Neutrophil (primary cell): ENCODE data around the gene GRHL3.

Source experiments
- H3K27ac ChIP-seq: fragments of 200-600 bp; sonication (generic); 2 replicates; pipeline ENCODE4 v1.5.1; 2016; ENCODE audit warnings: mild to moderate bottlenecking, moderate library complexity
- H3K27me3 ChIP-seq: fragments of 200-600 bp; sonication (generic); 2 replicates; pipeline ENCODE4 v1.6.0; 2016; ENCODE audit warnings: mild to moderate bottlenecking
- H3K36me3 ChIP-seq: fragments of 200-600 bp; sonication (generic); 2 replicates; pipeline ENCODE4 v1.5.1; 2017
- H3K4me1 ChIP-seq, 2 experiments: fragments of 200-600 bp in 1 of 2; sonication (generic) in 1 of 2; 1 replicate in 1 of 2; 2 replicates in 1 of 2; pipeline versions ENCODE4 v1.5.1 to v1.6.1; 2013 to 2016; ENCODE audit warnings: low read depth in 1 of 2, low read length in 1 of 2, mild to moderate bottlenecking in 1 of 2, moderate library complexity in 1 of 2; ENCODE audit not compliant: control insufficient read depth in 1 of 2, insufficient read depth in 1 of 2
- H3K4me3 ChIP-seq, 2 experiments: fragments of 200-600 bp in 1 of 2; sonication (generic) in 1 of 2; 1 replicate in 1 of 2; 2 replicates in 1 of 2; pipeline ENCODE4 v1.5.1; 2013 to 2016; ENCODE audit warnings: low read depth in 1 of 2, low read length in 1 of 2, mild to moderate bottlenecking in 1 of 2, moderate library complexity in 1 of 2
- H3K9me3 ChIP-seq: fragments of 200-600 bp; sonication (generic); 2 replicates; pipeline ENCODE4 v1.5.1; 2016
- CTCF ChIP-seq: fragments of 200-600 bp; sonication (generic); IDR thresholded peaks from 2 replicates; pipeline ENCODE4 v1.5.1; 2016; ENCODE audit warnings: antibody characterized with exemption

GRHL3 gene

GRCh38 chr1:24323281-24323680 lies 4.1 kb downstream of the GRHL3 start:
- peaks cover 12 to 30% of the 10 kb centered on the region in 2 experiments for H3K4me1 ChIP-seq
- H3K9me3 ChIP-seq: no peaks in the 10 kb centered on the region
- peaks cover 100% of the 10 kb centered on the region for H3K27me3 ChIP-seq
- H3K36me3 ChIP-seq: no peaks in the 10 kb centered on the region
- TF ChIP-seq CTCF: no peak
- no peak overlapping the region for H3K27ac ChIP-seq
- H3K4me3 ChIP-seq: no peak overlapping the region

GRCh38 chr1:24324903-24325302 lies 5.7 kb downstream of the GRHL3 start:
- no peak overlapping the region for H3K4me3 ChIP-seq
- no peaks in the 10 kb centered on the region for H3K9me3 ChIP-seq
- TF ChIP-seq CTCF: no peak
- no peak overlapping the region for H3K27ac ChIP-seq
- peaks cover 88% of the 10 kb centered on the region for H3K27me3 ChIP-seq
- no peaks in the 10 kb centered on the region for H3K36me3 ChIP-seq
- peaks cover 12 to 18% of the 10 kb centered on the region in 2 experiments for H3K4me1 ChIP-seq

GRCh38 chr1:24325587-24326449 lies 6.7 kb downstream of the GRHL3 start:
- no peak overlapping the region for H3K4me3 ChIP-seq
- no peaks in the 10 kb centered on the region for H3K9me3 ChIP-seq
- no peaks in the 10 kb centered on the region for H3K36me3 ChIP-seq
- peaks cover 12 to 18% of the 10 kb centered on the region in 2 experiments for H3K4me1 ChIP-seq
- H3K27ac ChIP-seq: no peak overlapping the region
- TF ChIP-seq CTCF: no peak
- peaks cover 79% of the 10 kb centered on the region for H3K27me3 ChIP-seq

GRCh38 chr1:24327486-24327885 lies 8.3 kb downstream of the GRHL3 start:
- no peak overlapping the region for H3K27ac ChIP-seq
- H3K36me3 ChIP-seq: no peaks in the 10 kb centered on the region
- H3K4me3 ChIP-seq: no peak overlapping the region
- no peaks in the 10 kb centered on the region for H3K9me3 ChIP-seq
- TF ChIP-seq CTCF: no peak
- peaks cover 63% of the 10 kb centered on the region for H3K27me3 ChIP-seq
- H3K4me1 ChIP-seq: peaks cover 0 to 1% of the 10 kb centered on the region in 2 experiments

- H3K36me3 ChIP-seq: no peaks in the 10 kb centered on the region
- TF ChIP-seq CTCF: no peak
- H3K27ac ChIP-seq: no peak overlapping the region
- no peaks in the 10 kb centered on the region for H3K9me3 ChIP-seq
- no peaks in the 10 kb centered on the region for H3K4me1 ChIP-seq
- no peak overlapping the region for H3K4me3 ChIP-seq
- peaks cover 59% of the 10 kb centered on the region for H3K27me3 ChIP-seq
Observed at GRCh38 chr1:24327891-24328290, 8.7 kb downstream of the GRHL3 start.
